Colonic mucosa (tissue), 4 donors: ENCODE measurements around the gene RNF213. TPM values are rescaled to one million over a fixed set of nuclear protein-coding genes. Genes with fewer than 3 reads are reported as not detected.
"Not testable (repeated sequence)": the region's sequence is repeated elsewhere in the genome, so short reads cannot be mapped to it uniquely, and the experiment has no call there.

ENCODE experiments used
- DNase-seq: peaks from one replicate; pipeline ENCODE4 v3.0.0-alpha.2; 2020
- H3K27ac ChIP-seq: fragments of 200-600 bp; one replicate; pipeline ENCODE4 v1.8.0; 2021
- H3K27me3 ChIP-seq: fragments of 200-600 bp; one replicate; pipeline ENCODE4 v1.8.0; 2021
- H3K36me3 ChIP-seq: fragments of 200-600 bp; one replicate; pipeline ENCODE4 v1.8.0; 2021
- H3K4me1 ChIP-seq: fragments of 200-600 bp; one replicate; pipeline ENCODE4 v1.8.0; 2021; ENCODE audit warnings: mild to moderate bottlenecking
- H3K4me3 ChIP-seq: fragments of 200-600 bp; one replicate; pipeline ENCODE4 v1.8.0; 2021
- H3K9ac ChIP-seq, 2 donors: one replicate each; pipeline ENCODE4 v1.7.0; 2013; ENCODE audit warnings: control low read depth in 2 of 2, low read depth in 2 of 2, low read length in 2 of 2
- H3K9me3 ChIP-seq: fragments of 200-600 bp; one replicate; pipeline ENCODE4 v1.8.0; 2021
- CTCF ChIP-seq: fragments of 200-600 bp; IDR thresholded peaks from one replicate; pipeline ENCODE4 v1.8.0; 2022; ENCODE audit warnings: antibody characterized with exemption, mild to moderate bottlenecking
- intact Hi-C: fragments of 100-400 bp; cut with DNase I; formaldehyde crosslinking; loops from one replicate; pipeline ENCODE4 v1.14.1; 2022
- total RNA-seq, 2 donors: library from RNA; stranded (reverse); fragmentation: NEBNext Ultra II Directional in 1 of 2; extraction: Animal tissue kit (Norgen Biotek cat#: 25700) in 1 of 2; gene quantifications; one replicate each; pipeline ENCODE4 v1.2.1, GENCODE V29; 2021
- donor health status: healthy.
- donor health status: DM: no; HTN: no; CAD: no.
- donor health status: DM: no; HTN: no; CAD: no.

Gene RNF213
- total RNA-seq, 2 donors from 2014 or later, result 80.8 to 101 TPM

- no peak overlapping the region for H3K27ac ChIP-seq
- intact Hi-C loops, result no loop called here
- H3K27me3 ChIP-seq, result no peaks in the 10 kb centered on the region
- H3K4me3 ChIP-seq, result no peak overlapping the region
- no peak for DNase-seq
- H3K9me3 ChIP-seq, result no peaks in the 10 kb centered on the region
- no peak overlapping the region for H3K9ac ChIP-seq
- TF ChIP-seq CTCF, result no peak
- no peaks in the 10 kb centered on the region for H3K4me1 ChIP-seq
- peaks cover 42% of the 10 kb centered on the region for H3K36me3 ChIP-seq
These were observed 134.1 kb downstream of the RNF213 start for GRCh38 chr17:80394629-80395216.

- intact Hi-C loops, result no loop called here
These were observed 134.9 kb downstream of the RNF213 start for GRCh38 chr17:80395402-80396151.

DNA sequence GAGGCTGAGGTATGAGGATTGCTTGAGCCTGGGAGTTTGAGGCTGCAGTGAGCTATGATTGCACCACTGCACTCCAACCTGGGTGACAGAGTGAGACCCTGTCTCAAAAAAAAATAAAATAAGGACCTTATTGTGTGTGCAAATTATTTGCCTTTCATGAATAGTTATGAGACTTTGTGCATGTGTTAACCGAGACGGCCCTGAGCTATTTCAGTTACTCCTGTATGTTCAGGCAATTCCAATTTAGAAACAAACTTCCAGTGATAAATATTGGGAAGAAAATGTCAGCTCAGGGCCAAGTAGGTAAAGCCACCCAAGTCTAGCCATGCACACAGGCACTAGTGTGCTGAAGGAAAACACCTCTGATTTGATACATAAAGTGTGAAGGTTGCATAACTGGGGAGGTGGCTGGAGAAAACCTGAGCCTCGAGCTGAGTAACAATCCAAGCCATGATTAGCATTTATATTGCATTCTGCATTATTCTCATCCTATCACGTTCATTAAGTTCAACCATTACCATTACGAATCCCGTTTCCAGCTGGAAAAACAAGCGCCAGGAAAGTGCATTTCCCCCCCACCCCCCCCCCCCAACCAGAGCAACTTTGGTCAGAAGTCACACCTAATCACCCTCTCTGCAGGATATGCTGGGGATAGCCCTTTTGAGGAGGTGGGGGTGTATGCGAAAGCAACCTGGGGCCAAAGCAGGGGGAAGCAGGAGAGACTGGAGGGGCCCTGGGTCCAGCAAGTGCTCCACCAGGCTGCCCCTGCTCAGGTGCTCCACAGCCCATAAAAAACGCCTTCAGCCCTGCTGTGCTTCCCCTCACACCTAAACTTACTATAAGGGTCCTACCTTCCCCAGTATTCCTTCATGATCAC, 135.7 kb downstream of the RNF213 start:
- Histone ChIP-seq H3K9me3 (no peaks in the 10 kb centered on the region), H3K4me3 (no peak overlapping the region), H3K27me3 (no peaks in the 10 kb centered on the region), H3K4me1 (no peaks in the 10 kb centered on the region), H3K9ac (no peak overlapping the region), H3K27ac (no peak overlapping the region), H3K36me3 (peaks cover 32% of the 10 kb centered on the region)
- intact Hi-C loops, result no loop called here
- TF ChIP-seq CTCF, result no peak
- DNase-seq, result no peak

More at GRCh38 chr17:80395402-80396151, 134.9 kb downstream of the RNF213 start:
- no peak for DNase-seq
- Histone ChIP-seq H3K36me3 (peaks cover 33% of the 10 kb centered on the region), H3K4me3 (no peak overlapping the region), H3K27ac (no peak overlapping the region), H3K27me3 (no peaks in the 10 kb centered on the region), H3K9ac (no peak overlapping the region), H3K4me1 (no peaks in the 10 kb centered on the region), H3K9me3 (no peaks in the 10 kb centered on the region)
- TF ChIP-seq CTCF, result no peak

- Histone ChIP-seq H3K27me3 (no peaks in the 10 kb centered on the region), H3K9ac (no peak overlapping the region), H3K4me3 (no peak overlapping the region), H3K9me3 (no peaks in the 10 kb centered on the region), H3K27ac (no peak overlapping the region), H3K36me3 (peaks cover 32% of the 10 kb centered on the region), H3K4me1 (no peaks in the 10 kb centered on the region)
- no peak for TF ChIP-seq CTCF
- intact Hi-C loops, result no loop called here
- DNase-seq, result no peak
These were observed 136.4 kb downstream of the RNF213 start for GRCh38 chr17:80397034-80397387.

GRCh38 chr17:80397686-80398085, 137.0 kb downstream of the RNF213 start:
- TF ChIP-seq CTCF, result no peak
- Histone ChIP-seq H3K4me3 (no peak overlapping the region), H3K9me3 (no peaks in the 10 kb centered on the region), H3K27ac (no peak overlapping the region), H3K9ac (no peak overlapping the region), H3K4me1 (no peaks in the 10 kb centered on the region), H3K36me3 (peaks cover 27% of the 10 kb centered on the region), H3K27me3 (no peaks in the 10 kb centered on the region)
- intact Hi-C loops, result no loop called here
- no peak for DNase-seq

DNA sequence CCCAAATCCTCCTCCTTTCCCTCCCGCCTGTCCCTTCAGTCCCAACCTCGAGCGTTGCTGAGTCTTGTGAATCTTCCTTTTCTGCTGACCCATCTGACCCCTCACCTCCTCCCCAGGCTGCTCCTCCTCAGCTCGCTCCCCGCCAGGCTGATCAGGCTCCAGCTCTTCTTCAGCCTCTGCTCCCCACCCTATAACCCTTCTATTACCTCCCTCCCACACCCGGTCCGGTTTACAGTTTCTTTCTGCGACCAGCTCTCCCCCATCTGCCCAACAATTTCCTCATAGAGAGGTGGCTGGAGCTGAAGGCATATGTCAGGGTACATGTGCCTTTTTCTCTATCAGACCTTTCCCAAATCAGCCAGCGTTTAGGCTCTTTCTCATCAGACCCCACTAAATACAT, 140.4 kb downstream of the RNF213 start:
- H3K4me3 ChIP-seq, H3K27me3 ChIP-seq, H3K9ac ChIP-seq, H3K36me3 ChIP-seq, intact Hi-C loops, H3K9me3 ChIP-seq, H3K27ac ChIP-seq, H3K4me1 ChIP-seq, DNase-seq: not testable (repeated sequence)

DNA sequence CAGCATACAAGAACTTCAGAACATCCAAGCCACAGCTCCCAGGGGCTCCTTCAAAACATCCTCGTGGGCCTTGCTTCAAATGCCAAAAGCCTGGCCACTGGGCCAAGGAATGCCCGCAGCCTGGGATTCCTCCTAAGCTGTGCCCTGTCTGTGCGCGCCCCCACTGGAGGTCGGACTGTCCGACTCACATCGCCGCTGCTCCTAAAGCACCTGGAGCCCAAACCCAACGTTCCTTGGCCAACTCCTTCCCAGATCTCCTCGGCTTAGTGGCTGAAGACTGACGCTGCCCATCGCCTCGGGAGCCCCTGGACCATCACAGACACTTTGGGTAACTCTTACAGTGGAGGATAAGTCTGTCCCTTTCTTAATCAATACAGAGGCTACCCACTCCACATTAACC, 141.4 kb downstream of the RNF213 start:
- intact Hi-C loops, H3K36me3 ChIP-seq, H3K27me3 ChIP-seq, H3K4me1 ChIP-seq, H3K4me3 ChIP-seq, H3K9ac ChIP-seq, DNase-seq, H3K27ac ChIP-seq, H3K9me3 ChIP-seq: not testable (repeated sequence)
